GM06990 (cell line): ENCODE results near the gene ZIC4.

ENCODE experiments used
- DNase-seq: peaks from one replicate; pipeline ENCODE4 v3.0.0-alpha.2; 2011; ENCODE audit not compliant: insufficient read length; ENCODE audit errors: extremely low read depth
- H3K27me3 ChIP-seq: replicated peaks from 2 replicates; pipeline ENCODE4 v1.6.0; 2011; ENCODE audit warnings: low read length; ENCODE audit not compliant: control insufficient read depth, insufficient read depth
- H3K36me3 ChIP-seq: 2 replicates; pipeline ENCODE4 v1.5.1; 2011; ENCODE audit warnings: low read length; ENCODE audit not compliant: control insufficient read depth, insufficient read depth
- H3K4me3 ChIP-seq: replicated peaks from 2 replicates; pipeline ENCODE4 v1.5.1; 2011; ENCODE audit warnings: low read depth, mild to moderate bottlenecking, control low read depth, low read length
- CTCF ChIP-seq: IDR thresholded peaks from 2 replicates; pipeline ENCODE4 v1.5.1; 2011; ENCODE audit warnings: low read length, control low read depth, mild to moderate bottlenecking, inconsistent platforms; ENCODE audit not compliant: insufficient read depth, poor library complexity, severe bottlenecking

ZIC4 gene

GRCh38 chr3:147423798-147424580 is 17.6 kb upstream of the ZIC4 start:
- no peak overlapping the region for H3K4me3 ChIP-seq
- DNase-seq, result no peak
- H3K36me3 ChIP-seq, result no peaks in the 10 kb centered on the region
- TF ChIP-seq CTCF, result no peak
- H3K27me3 ChIP-seq, result no peaks in the 10 kb centered on the region; the same call in 1 of the 2 replicates

- TF ChIP-seq CTCF, result no peak
- Histone ChIP-seq H3K4me3 (no peak overlapping the region), H3K27me3 (peaks cover 1% of the 10 kb centered on the region; the same call in 1 of the 2 replicates), H3K36me3 (no peaks in the 10 kb centered on the region)
- DNase-seq, result no peak
Measured at GRCh38 chr3:147423537-147423797, 17.1 kb upstream of the ZIC4 start.

GRCh38 chr3:147422601-147423536 is 16.5 kb upstream of the ZIC4 start:
- no peak overlapping the region for H3K4me3 ChIP-seq
- peaks cover 1% of the 10 kb centered on the region; the same call in 1 of the 2 replicates for H3K27me3 ChIP-seq
- no peaks in the 10 kb centered on the region for H3K36me3 ChIP-seq
- TF ChIP-seq CTCF, result no peak
- no peak for DNase-seq

GRCh38 chr3:147422196-147422595 is 15.9 kb upstream of the ZIC4 start:
- Histone ChIP-seq H3K36me3 (no peaks in the 10 kb centered on the region), H3K4me3 (no peak overlapping the region), H3K27me3 (peaks cover 1% of the 10 kb centered on the region; the same call in 1 of the 2 replicates)
- no peak for TF ChIP-seq CTCF
- no peak for DNase-seq

- no peak for TF ChIP-seq CTCF
- Histone ChIP-seq H3K27me3 (peaks cover 1% of the 10 kb centered on the region; the same call in 1 of the 2 replicates), H3K4me3 (no peak overlapping the region), H3K36me3 (no peaks in the 10 kb centered on the region)
- no peak for DNase-seq
Measured at GRCh38 chr3:147421184-147421912, 15.0 kb upstream of the ZIC4 start.
